NCI-H524 (cell line): ENCODE data around the gene MTAP.

ENCODE experiments used
- DNase-seq, 2 experiments: peaks; one replicate each; lab custom pipeline; 2025; lab: John Stamatoyannopoulos, UW

Gene MTAP

DNA sequence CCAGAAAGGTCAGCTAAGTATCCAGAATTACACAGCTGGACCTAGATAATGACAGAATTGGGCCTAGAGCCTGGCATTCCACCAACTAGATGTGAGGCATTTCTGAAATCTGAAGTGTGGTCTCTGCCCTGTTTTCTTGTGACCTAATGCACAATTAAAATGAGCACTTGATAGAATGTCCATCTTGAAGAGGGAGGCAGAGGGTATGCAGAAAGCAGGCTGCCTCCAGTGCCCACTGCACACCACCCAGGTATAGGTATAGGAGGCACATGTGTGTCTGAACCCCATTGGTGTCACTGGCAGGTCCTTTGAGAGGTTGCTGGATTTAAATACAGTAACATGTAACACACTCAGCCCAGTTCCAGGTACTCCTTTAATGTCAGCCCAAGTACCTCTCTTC, 2.4 kb downstream of the MTAP start:
- DNase-seq: no peak

DNA sequence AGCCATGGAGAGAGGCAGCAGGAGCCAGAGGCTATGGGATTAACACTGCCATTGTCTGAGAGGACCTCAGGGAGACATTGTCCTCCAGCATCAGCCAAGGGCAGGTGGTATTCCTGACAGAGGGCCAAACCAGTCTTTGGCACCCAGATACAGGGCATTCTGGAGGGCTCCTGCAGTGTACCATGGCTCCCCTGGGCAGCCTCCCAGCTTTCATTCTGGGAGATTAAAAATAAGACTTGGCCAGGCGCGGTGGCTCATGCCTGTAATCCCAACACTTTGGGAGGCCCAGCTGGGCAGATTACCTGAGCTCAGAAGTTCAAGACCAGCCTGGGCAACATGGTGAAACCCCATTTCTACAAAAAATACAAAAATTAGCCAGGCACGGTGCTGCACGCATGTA, 4.2 kb downstream of the MTAP start:
- DNase-seq: no peak

DNA sequence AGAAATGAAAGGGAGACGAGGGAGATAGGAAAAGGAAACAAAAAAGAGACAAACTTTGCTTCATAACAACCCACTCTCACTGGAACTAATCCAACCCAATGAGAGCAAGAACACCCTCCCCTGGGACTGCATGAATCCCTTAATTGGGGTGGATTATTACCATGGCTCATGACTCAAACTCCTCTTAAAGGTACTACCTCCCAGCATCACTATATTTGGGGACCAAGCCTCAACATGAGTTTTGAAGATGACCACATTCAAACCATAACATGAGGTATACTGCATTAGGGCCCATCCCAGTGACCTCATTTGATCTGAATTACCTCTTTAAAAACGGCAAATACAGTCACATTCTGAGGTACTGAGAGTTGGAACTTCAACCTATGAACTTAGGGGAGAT, 8.0 kb downstream of the MTAP start:
- peak; percentile 34 to 67 for DNase-seq

DNA sequence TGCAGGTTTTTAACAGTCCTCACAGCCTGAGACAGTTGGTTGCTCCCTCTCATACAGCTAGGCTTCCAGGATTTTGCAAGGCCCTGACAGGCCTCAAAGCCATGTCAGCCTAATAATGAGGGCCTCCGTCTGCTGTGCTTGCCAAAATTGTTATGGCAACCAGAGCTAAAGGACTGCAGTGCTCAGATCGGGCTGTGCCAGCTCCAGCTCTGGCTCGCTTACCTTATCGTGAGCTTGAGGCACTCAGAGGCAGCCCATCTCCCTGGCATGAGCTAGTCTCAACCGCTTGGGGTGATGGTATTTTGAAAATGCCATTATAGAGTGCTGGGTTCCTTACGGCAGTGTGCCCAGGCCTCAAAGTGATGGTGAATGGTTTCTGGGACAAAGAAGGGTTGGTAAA, 8.4 kb downstream of the MTAP start:
- DNase-seq: peak in 1 of 2 experiments; percentile 17

DNA sequence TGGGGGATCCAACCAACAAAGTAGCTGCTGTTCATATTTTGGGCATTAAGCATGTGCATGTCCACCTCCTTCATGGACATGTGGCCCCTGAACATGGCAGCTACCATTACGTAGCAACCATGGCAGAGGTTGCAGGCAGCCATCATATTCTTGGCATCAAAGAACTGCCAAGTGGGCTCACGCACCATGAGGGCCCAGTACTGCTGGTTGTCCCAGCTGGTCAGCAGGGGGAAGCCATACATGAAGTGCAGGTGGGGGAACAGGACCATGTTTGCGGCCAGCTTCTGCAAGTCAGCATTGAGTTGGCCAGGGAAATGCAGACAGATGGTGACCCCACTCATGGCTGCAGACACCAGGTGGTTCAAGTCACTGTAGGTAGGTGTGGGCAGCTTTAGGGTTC, 9.5 kb downstream of the MTAP start:
- peak; percentile 48 to 77 for DNase-seq

DNA sequence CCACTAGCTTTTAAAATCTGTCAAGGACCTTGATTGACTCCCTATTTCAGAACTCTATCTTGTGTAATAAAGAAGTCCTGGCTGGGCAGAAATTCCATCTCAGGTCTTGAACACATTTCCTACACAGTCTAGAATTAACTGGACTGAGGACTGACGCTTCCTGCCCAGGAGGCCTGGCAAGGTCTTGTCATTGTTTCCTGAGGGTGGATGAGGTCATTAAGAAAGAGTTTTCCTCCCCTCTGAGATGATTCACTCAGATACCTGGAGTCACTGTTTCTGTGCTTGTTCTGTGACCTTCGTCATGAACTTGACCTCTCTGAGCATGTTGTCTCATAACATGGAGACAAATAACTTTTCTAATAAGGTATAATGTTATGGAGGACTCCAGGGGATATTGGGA, 10.0 kb downstream of the MTAP start:
- DNase-seq: peak in 1 of 2 experiments; percentile 48

DNA sequence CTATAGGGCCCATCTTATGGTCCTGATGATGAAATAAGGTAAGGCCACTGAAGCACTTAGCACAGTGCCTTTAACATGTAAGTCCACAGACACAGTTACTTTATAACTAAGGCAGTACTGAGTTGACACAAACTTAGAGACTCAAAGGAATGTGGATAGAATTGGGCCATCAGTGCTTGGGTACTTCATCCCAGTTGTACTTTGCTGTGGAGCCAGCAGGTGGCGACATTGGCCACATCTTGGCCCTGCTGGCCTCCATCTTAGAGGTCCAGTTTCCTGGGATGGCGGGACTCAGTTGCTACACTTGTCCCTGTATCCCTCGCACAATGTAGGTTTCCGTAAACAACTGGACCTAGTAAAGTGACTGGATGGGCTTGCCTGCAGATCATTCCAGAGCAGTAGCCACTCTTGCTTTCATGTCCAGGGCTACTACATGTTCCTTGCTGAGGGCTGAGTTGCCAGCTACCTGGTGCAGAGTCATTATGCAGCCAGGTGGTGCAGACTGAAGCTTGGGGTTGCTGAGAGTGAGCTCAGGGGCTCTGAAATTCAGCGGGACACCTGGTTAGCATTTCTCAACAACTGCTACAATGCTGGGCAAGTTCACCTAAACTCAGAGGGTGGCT, 10.6 kb downstream of the MTAP start:
- DNase-seq: peak; percentile 46 to 77

DNA sequence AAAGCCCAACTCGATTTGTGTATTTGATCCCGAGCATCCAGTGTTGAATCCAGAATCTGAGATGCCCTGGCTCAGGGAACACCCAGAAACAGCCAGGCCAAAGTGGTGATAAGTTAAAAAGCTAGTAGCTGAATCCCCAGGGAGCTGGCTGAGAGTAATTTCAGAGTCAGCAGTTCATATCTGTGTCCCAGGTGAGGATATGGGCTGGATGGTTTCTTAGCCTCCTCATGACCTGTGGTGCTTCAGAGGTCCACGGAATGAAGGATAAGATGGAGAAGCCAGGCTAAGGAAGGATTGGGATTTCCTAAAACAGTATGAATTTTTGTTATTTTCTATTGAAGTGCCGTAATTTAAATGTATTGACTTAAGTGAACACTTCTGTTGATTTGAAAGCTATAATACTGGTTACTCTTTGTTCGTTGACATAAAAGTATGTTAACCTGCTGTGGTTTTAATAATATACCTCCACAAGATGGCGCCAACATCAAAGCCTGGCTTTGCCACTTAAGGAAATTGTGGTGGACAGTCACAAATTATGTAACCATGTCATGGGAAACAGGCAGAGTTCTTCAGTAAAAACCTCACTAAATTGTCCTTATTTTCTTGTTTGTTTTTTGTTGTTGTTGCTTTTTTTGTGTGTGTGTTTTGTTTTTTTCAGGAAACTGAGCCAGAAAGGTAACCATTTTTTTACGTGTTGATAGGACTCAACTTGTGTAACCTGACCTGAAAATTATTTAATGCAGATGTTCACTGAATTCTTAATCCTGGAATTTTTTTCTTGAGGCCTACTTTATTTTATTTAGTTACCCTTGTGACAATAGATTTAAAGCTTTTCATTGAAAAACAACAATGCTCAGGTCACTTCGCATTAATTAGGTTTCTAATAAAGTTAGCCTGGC, 11.4 kb downstream of the MTAP start:
- peak; percentile 60 to 71 for DNase-seq

DNA sequence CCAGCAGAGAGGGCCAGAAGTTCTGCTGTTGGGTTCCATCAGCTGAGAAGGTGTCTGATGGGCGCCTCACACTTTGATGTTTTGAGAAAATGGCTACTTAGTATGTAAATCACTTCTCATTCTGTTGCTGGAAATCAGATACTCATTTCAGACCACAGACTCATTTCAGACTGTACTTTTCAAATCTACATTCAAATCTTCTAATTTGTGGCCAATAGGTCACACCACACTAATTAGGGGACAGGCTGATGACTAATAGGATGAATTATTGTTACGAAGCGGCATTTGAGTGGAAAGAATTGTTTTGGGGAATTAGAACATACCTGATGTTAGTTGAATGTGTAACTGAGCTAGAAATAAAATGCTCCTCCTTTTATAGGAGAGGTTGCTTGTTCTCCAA, 13.2 kb downstream of the MTAP start:
- no peak for DNase-seq

DNA sequence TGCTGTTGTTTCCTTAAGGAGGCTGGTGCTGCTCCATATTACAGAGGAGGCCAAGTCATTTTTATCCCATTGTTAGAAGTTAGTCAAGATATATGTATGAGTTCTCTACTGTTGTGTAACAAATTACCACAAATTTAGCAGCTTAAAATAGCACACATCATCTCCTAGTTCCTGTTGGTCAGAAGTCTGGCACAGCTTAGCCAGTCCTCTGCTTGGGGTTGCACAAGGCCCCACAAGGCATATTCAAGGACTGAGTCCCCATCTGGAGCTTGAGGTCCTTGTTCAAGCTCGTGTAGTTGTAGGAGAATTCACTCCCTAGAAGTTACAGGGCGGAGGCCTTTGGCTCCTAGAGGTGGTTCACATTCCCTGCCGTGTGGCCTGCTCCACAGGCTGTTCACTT, 14.7 kb downstream of the MTAP start:
- no peak for DNase-seq

DNA sequence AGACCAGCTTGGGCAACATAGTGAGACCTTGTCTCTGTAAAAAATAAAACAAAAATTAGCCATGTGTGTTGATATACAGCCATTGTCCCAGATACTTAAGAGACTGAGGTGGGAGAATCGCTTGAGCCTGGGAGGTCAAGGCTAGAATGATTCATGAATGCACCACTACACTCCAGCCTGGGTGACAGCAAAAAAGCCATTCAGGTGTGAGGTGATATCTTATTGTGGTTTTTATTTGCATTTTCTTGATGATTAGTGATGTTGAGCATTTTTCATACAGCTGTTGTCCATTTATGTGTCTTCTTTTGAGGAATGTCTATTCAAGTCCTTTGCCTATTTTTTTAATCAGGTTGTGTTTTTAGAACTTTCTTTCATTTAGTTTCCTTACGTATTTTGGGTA, 23.2 kb downstream of the MTAP start:
- no peak for DNase-seq

DNA sequence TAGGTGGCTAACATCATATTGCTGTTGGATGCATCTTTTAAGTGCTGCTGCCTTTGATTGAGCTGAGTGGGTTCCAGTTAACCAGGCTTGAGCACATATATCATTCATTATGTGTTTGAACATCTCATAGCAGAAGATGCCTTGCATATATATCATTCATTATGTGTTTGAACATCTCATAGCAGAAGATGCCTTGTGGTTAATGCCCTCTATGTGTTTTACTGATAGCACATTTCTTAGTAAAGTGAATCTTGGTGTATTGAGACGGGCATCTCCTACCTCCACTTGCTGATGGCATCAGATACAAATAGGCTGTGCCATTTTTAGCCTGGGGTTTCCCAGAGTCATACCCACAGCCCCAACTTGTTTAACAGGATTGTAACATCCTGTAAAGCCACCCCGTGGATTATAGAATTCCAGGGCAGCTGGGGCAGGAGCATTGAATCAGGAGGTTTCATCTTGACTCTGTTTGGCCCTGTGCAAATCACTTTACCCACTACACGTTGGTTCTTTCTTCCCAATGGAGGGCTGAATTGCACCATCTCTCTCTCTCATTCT, 26.5 kb downstream of the MTAP start:
- no peak for DNase-seq

DNA sequence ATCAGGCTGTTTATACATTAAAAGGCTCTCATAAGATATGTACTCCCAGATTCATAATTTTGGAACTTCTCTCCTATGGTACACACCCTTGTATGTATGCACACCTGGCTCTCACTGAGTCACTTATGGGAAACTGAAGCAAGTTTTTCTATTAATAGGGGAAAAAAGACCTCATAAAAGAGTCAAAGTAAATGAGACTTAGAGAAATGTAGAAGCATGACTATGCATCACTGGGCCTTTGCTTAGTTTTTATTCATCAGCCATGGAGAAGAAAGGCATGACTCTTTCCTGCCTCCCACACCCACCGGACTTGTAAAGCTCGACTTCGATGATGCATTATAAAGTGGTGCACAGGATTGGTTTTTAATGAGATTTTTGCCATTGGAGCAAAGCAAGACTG, 28.2 kb downstream of the MTAP start:
- no peak for DNase-seq

DNA sequence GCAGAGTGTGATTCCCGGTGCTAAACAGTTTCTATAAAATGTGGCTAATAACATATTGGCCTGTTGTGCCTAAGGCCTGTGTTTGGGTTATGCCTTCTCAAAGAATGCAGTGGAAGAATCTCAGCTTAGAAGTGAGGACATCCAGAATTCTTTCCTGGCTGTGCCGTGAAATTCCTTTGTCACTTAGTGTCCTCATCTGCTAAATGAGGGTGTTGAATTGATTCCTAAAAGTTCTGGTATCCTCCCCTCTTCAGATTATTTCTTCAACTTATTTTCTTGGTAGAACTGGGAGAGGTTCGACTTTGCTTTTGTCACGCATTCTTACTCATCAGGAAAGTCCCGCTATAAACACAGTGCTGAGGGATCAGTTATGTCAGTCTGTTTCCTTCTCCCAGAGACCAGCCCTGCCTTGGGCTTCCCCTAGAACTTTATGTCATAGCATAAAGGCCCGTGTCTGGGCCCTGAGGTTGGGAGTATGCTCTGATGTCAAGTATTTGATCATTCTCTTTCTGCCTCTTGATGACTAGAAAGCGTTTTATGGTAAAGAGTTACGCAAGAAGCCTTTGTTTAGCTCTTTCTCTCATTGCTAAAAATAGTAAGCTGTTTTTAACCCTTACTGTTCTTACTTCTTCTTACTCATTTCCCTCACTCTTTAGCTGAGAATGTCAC, 29.5 kb downstream of the MTAP start:
- no peak for DNase-seq

DNA sequence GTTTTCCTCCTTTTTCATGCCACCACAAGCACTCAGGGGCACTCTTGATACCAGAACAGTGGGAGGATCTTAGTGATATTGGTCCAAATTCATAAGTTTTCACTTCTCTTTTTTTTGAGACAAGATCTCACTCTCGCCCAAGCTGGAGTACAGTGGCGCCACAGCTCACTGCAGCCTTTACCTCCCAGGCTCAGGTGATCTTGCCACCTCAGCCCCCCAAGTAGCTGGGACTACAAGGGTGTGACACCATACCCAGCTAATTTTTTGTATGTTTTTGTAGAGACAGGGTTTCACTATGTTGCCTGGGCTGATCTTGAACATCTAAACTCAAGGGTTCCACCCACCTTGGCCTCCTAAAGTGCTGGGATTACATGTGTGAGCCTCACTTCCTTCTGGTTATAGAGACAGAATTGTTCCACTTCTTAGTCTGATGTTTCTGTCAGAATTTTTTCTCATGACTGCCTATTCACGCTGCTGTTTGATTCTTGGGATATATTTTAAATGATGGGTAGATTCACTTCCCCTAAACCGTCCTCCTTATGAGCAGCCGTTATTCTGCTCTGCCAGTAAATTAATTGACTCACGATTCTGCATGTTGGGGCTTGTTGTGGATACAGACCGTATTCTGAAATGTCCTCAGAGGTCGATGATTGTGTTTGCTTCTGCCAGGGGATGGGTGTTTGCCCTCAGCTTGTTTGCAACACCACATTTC, 30.8 kb downstream of the MTAP start:
- no peak for DNase-seq

DNA sequence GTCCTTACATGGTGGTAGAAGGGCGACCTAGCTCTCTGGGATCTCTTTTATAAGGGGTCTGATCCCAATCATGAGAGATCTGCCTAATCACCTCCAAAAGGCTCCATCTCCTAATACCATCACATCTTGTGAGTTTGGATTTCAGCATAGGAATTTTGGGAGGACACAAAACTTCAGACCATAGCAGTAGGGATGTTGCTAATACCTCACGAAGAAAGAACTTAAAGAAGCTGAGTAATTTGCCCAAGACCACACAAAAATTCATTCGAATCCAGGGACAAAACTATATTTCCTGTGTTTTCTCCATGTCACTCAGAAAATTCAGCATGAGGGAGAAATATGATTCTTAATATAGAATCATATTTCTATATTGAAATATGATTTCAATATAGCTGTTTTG, 32.7 kb downstream of the MTAP start:
- no peak for DNase-seq

DNA sequence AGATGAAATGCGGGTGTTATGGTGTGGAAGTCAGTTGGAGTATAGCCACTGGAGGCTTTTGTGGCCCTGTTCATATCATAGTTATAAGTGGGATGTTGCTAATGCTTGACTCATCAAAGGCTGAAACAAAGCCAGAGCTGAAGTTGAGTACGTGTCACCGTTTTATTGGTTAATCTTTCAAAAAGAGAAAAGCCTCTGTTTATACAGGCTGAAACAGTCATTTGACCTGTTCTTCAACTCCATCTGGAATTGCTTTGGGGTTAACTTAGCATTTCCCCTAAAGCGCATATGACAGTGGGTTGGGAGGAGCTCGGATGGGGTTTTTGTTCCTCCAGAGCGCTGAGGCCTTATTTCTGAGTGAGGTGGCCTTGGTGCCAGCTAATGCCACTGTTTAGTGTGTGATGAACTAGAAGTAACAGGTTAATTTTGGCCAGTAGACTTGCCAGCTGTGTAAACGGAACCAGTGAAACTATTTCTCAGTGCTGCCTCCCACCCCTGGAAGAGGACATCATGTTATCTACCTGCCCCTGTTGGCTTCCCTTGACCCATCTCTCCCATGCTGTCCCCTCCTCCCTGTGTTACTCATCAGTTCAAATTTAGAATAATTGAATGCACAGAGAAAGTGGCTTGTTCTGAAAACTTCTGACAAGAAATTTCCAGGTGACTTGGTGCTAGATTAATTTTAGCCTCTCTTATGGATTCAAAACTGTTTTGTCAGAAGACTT, 34.2 kb downstream of the MTAP start:
- DNase-seq: no peak

DNA sequence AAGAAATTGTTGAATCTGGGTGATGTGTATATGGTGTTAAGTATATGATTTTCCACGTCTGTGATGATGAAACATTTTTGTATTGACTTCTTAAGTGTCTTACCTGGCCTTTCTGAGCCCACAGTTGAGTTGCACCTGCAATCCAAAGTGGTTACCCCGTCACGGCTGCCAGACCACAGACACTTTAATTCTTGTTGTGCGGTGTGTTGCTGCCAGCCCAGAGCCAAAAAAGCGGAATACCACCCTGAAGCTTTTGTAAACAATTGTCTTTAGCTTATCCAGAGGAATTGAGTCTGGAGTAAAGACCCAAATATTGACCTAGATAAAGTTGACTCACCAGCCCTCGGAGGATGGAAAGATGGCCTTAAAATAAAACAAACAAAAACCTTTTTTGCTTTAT, 35.1 kb downstream of the MTAP start:
- DNase-seq: no peak

DNA sequence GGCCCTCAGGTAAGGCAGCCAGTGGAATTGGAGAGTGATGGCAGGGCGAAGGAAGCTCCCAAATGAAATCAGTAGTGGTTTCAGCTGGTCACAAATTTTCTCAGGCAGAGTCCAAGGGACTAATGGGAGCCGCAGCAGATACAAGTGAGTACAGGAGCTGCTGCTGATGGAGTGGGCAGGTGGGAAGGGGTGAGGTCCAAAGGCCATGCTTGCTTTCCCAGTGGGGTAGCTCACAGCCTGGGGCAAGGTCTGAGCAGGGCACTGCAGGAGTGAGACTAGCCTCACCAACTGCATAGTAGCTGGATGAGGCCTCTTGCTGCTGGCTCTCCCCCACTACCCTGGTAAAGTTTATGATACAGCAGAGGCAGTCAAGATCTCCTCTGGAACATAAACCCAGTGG, 38.2 kb downstream of the MTAP start:
- no peak for DNase-seq

DNA sequence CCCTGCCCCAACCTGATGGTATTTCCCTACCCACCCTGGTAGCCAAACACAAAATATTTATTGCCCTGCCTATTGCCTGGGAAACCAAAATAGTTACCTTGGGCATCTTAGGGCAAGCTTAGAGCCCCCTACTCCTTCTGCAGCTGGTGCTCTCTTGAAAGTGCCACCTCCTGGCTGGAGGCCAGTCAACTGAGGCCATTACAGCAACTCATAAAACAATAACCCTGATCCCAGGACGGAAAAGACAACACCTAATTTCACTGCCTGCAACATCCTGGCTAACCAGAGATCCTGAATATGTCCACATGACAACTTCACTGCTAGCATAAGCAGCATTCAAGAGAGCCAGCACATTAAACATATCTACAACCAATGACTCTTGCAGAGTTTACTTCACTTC, 38.7 kb downstream of the MTAP start:
- no peak for DNase-seq

DNA sequence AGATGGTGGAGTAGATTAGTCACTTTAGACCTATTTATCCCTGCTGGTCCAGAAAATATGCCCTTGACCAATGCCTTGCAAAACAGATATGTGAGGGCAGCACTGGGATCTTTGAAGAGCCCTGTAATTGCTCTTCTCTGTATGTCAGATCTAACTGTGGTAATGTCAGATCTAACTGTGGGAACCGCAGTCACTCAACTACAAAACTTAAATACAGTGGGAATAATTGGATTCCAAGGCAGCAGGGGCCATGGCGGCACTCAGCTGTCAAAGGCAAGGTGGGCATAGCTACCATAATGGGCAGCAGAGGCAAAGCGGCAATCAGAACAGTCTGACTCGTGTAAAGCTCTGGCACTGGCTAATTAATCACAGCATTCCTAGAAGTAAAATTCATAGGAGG, 46.2 kb downstream of the MTAP start:
- no peak for DNase-seq

DNA sequence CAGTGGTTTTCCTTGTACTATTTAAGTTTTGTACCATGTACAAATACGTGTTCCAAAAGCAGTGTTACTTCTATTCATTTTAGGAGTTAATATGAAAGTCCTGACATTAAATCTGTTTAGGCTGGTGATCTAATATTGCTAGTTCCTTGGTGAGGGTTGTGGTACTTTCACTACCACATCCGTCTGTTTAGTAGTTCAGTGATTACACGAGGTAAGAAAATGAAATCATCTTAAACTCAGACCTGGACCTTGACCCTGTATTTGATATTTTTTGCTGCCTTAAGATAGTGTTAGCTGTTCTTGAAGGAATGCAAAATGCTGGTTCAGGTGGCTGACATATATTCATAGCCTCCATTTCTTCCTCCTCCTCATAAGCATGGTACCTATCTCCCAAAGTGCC, 50.3 kb downstream of the MTAP start:
- no peak for DNase-seq
